Keratinocyte (primary cell): Measurements from ENCODE around the gene EGLN3. TPM values are rescaled to one million over a fixed set of nuclear protein-coding genes. Genes with fewer than 3 reads are reported as not detected.

Experiments used
- DNase-seq: peaks from one replicate; pipeline ENCODE4 v3.0.0-alpha.2; 2011; ENCODE audit warnings: low read depth, missing footprints, low spot score
- FAIRE-seq: peaks from 2 replicates; lab custom pipeline; 2011; peaks lifted over from hg19 to GRCh38; lab: Jason Lieb, UNC
- H2AFZ ChIP-seq: 2 replicates; pipeline ENCODE4 v1.6.0; 2012; ENCODE audit warnings: low read length, control low read depth, inconsistent platforms; ENCODE audit not compliant: control insufficient read depth
- H3K27ac ChIP-seq: 2 replicates; pipeline ENCODE4 v1.5.1; 2011; ENCODE audit warnings: low read length; ENCODE audit not compliant: control insufficient read depth, insufficient read depth
- H3K27me3 ChIP-seq: 3 replicates; pipeline ENCODE4 v1.6.0; 2011; ENCODE audit warnings: low read length; ENCODE audit not compliant: control insufficient read depth, insufficient read depth; ENCODE audit errors: extremely low read depth
- H3K36me3 ChIP-seq, 2 experiments: 2 replicates in 1 of 2; 3 replicates in 1 of 2; pipeline ENCODE4 v1.5.1; 2011; ENCODE audit warnings: low read length in 2 of 2, mild to moderate bottlenecking in 1 of 2; ENCODE audit not compliant: control insufficient read depth in 2 of 2, insufficient read depth in 2 of 2; ENCODE audit errors: extremely low read depth in 1 of 2
- H3K4me1 ChIP-seq: 3 replicates; pipeline ENCODE4 v1.5.1; 2011; ENCODE audit warnings: low read length; ENCODE audit not compliant: control insufficient read depth, insufficient read depth; ENCODE audit errors: extremely low read depth
- H3K4me2 ChIP-seq: 3 replicates; pipeline ENCODE4 v1.6.0; 2011; ENCODE audit warnings: low read depth, low read length; ENCODE audit not compliant: control insufficient read depth, insufficient read depth; ENCODE audit errors: extremely low read depth
- H3K4me3 ChIP-seq, 3 experiments: fragments of 200-600 bp in 1 of 3; sonication (generic) in 1 of 3; 2 replicates in 2 of 3; 3 replicates in 1 of 3; pipeline ENCODE4 v1.5.1; 2011 to 2016; ENCODE audit warnings: low read length in 3 of 3, mild to moderate bottlenecking in 3 of 3, control low read depth in 2 of 3, inconsistent platforms in 1 of 3, low read depth in 1 of 3, mixed read lengths in 1 of 3, mixed run types in 1 of 3, moderate library complexity in 1 of 3; ENCODE audit not compliant: control insufficient read depth in 2 of 3, insufficient read depth in 2 of 3; ENCODE audit errors: extremely low read depth in 1 of 3
- H3K79me2 ChIP-seq: 2 replicates; pipeline ENCODE4 v1.6.0; 2012; ENCODE audit warnings: low read length; ENCODE audit not compliant: control insufficient read depth, insufficient read depth
- H3K9ac ChIP-seq: 3 replicates; pipeline ENCODE4 v1.6.0; 2011; ENCODE audit warnings: low read length; ENCODE audit not compliant: control insufficient read depth, insufficient read depth; ENCODE audit errors: extremely low read depth
- H3K9me1 ChIP-seq: 3 replicates; pipeline ENCODE4 v1.6.0; 2011; ENCODE audit warnings: low read length; ENCODE audit not compliant: control insufficient read depth, insufficient read depth; ENCODE audit errors: extremely low read depth
- H3K9me3 ChIP-seq: 2 replicates; pipeline ENCODE4 v1.5.1; 2012; ENCODE audit warnings: low read depth, low read length; ENCODE audit not compliant: control insufficient read depth
- H4K20me1 ChIP-seq: 3 replicates; pipeline ENCODE4 v1.6.0; 2011; ENCODE audit warnings: low read length; ENCODE audit not compliant: control insufficient read depth, insufficient read depth; ENCODE audit errors: extremely low read depth
- CTCF ChIP-seq, 3 experiments: IDR thresholded peaks in 1 of 3; conservative IDR thresholded peaks in 1 of 3; optimal IDR thresholded peaks in 1 of 3; 2 replicates in 2 of 3; 3 replicates in 1 of 3; pipeline versions ENCODE3 to v1.5.1; 2011; ENCODE audit warnings: low read length in 3 of 3, mild to moderate bottlenecking in 3 of 3, moderate library complexity in 2 of 3, control low read depth in 1 of 3, inconsistent platforms in 1 of 3; ENCODE audit not compliant: insufficient read depth in 2 of 3; ENCODE audit errors: extremely low read depth in 1 of 3
- EZH2 ChIP-seq: IDR thresholded peaks from one replicate; pipeline ENCODE4 v1.6.1; 2012; ENCODE audit warnings: inconsistent platforms, mild to moderate bottlenecking, low read length, moderate library complexity
- dilution Hi-C: fragments of 300-500 bp; cut with MboI; formaldehyde crosslinking; loops from one replicate; pipeline ENCODE4 v1.7.0; 2020; ENCODE audit warnings: low sequenced_read_pairs; ENCODE audit not compliant: extremely low pct_ligation_motif_present
- polyA plus RNA-seq, 5 experiments: library from polyadenylated mRNA; depleted of rRNA in 3 of 5; stranded (reverse) in 3 of 5; stranded (forward) in 1 of 5; unstranded in 1 of 5; fragments of >200 nt; gene quantifications; 1 replicate in 1 of 5; 2 replicates in 3 of 5; 3 replicates in 1 of 5; pipeline versions ENCODE4 v1.2.1 to v1.2.3, GENCODE V29; 2011 to 2012; ENCODE audit warnings: missing spikeins in 2 of 5, low read depth in 1 of 5, low replicate concordance in 1 of 5

Gene EGLN3
- polyA plus RNA-seq, 1 donor (not counting 4 experiments of a cell fraction or from before 2014, with no cell fraction given) = 9.3 TPM

- H3K4me3 ChIP-seq = no peak overlapping the region
- DNase-seq (no peak), FAIRE-seq (no peak)
- no peak overlapping the region for H3K27ac ChIP-seq
- H3K9ac ChIP-seq = no peak overlapping the region
- no peak overlapping the region for H2AFZ ChIP-seq
- H3K9me1 ChIP-seq = no peaks in the 10 kb centered on the region
- H3K9me3 ChIP-seq = no peaks in the 10 kb centered on the region
- dilution Hi-C loops = no loop called here
- no peak for TF ChIP-seq EZH2
- no peak for TF ChIP-seq CTCF (optimal IDR thresholded peaks at IDR 0.05 in 1 of 3, IDR thresholded peaks at IDR 0.05 in 1 of 3, conservative IDR thresholded peaks at IDR 0.05 in 1 of 3; ENCODE audit: extremely low read depth in 1 of 3, insufficient read depth in 2 of 3, low read length in 3 of 3)
- no peaks in the 10 kb centered on the region for H3K79me2 ChIP-seq
- H3K36me3 ChIP-seq = no peaks in the 10 kb centered on the region
- no peaks in the 10 kb centered on the region for H4K20me1 ChIP-seq
- no peak overlapping the region for H3K4me2 ChIP-seq
- no peaks in the 10 kb centered on the region for H3K27me3 ChIP-seq
- H3K4me1 ChIP-seq = no peaks in the 10 kb centered on the region
Observed at GRCh38 chr14:33884916-33885315, 66.0 kb downstream of the EGLN3 start.

DNA sequence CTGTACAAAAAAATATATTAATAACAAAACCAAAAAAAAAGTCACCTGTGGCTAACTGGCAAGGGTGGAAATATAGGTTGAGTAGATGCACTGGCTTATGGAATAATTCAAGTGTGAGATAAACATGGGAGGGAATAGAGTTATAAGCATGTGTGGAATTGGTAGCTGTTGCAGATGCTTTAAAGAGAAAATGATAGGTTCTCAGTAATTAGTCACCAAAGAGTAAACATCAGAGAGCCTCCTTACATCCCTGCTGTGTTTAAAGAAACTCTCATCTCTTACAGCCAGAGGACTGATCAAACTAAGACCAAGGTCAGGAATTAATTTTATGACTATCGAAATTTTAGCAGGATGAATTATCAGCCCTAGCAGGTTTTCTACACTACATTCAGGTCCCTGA, 70.5 kb downstream of the EGLN3 start:
- dilution Hi-C loops = no loop called here
- Histone ChIP-seq H3K9ac (no peak overlapping the region), H3K4me2 (no peak overlapping the region), H3K4me1 (no peaks in the 10 kb centered on the region), H3K27ac (no peak overlapping the region), H4K20me1 (no peaks in the 10 kb centered on the region), H3K27me3 (no peaks in the 10 kb centered on the region), H3K4me3 (no peak overlapping the region), H2AFZ (no peak overlapping the region), H3K9me3 (no peaks in the 10 kb centered on the region), H3K79me2 (no peaks in the 10 kb centered on the region), H3K36me3 (no peaks in the 10 kb centered on the region), H3K9me1 (no peaks in the 10 kb centered on the region)
- no peak for FAIRE-seq
- TF ChIP-seq EZH2 = no peak
- no peak for TF ChIP-seq CTCF (optimal IDR thresholded peaks at IDR 0.05 in 1 of 3, IDR thresholded peaks at IDR 0.05 in 1 of 3, conservative IDR thresholded peaks at IDR 0.05 in 1 of 3; ENCODE audit: extremely low read depth in 1 of 3, insufficient read depth in 2 of 3, low read length in 3 of 3)
- no peak for DNase-seq
